Aorta (tissue), 5 donors: Measurements from ENCODE around the gene BIRC5. TPM values are rescaled to one million over a fixed set of nuclear protein-coding genes. Genes with fewer than 3 reads are reported as not detected.
"Not testable (repeated sequence)": the region's sequence is repeated elsewhere in the genome, so short reads cannot be mapped to it uniquely, and the experiment has no call there.

Source experiments
- ATAC-seq: fragments of 200-7000 bp; cut with Tn5 transposase; one replicate; pipeline ENCODE4 v1.9.1; 2022; ENCODE audit warnings: moderate library complexity; ENCODE audit not compliant: low FRiP score
- DNase-seq, 2 donors: peaks; one replicate each; pipeline ENCODE4 v3.0.0-alpha.2; 2020
- H3K27ac ChIP-seq, 2 donors: one replicate each; pipeline ENCODE4 v1.5.1; 2013; ENCODE audit warnings: low read length in 2 of 2, mild to moderate bottlenecking in 2 of 2, moderate library complexity in 2 of 2, control low read depth in 1 of 2, inconsistent platforms in 1 of 2, low read depth in 1 of 2
- H3K27me3 ChIP-seq, 2 donors: one replicate each; pipeline ENCODE4 v1.6.1; 2013; ENCODE audit warnings: control low read depth in 1 of 2, low read length in 1 of 2, mild to moderate bottlenecking in 1 of 2, moderate library complexity in 1 of 2; ENCODE audit not compliant: insufficient read depth in 2 of 2, control insufficient read depth in 1 of 2
- H3K36me3 ChIP-seq, 2 donors: one replicate each; pipeline ENCODE4 v1.6.1; 2013; ENCODE audit warnings: control low read depth in 1 of 2, low read length in 1 of 2, mild to moderate bottlenecking in 1 of 2; ENCODE audit not compliant: insufficient read depth in 2 of 2, control insufficient read depth in 1 of 2
- H3K4me1 ChIP-seq, 2 donors: one replicate each; pipeline ENCODE4 v1.6.1; 2013; ENCODE audit warnings: low read length in 2 of 2, control low read depth in 1 of 2, mild to moderate bottlenecking in 1 of 2, moderate library complexity in 1 of 2; ENCODE audit not compliant: insufficient read depth in 2 of 2, control insufficient read depth in 1 of 2
- H3K4me3 ChIP-seq, 2 donors: one replicate each; pipeline ENCODE4 v1.5.1; 2013; ENCODE audit warnings: low read length in 2 of 2, control low read depth in 1 of 2, mild to moderate bottlenecking in 1 of 2
- H3K9me3 ChIP-seq: one replicate; pipeline ENCODE4 v1.6.1; 2013; ENCODE audit warnings: mild to moderate bottlenecking, low read length; ENCODE audit not compliant: control insufficient read depth
- WGBS, 2 donors: extraction: QIAGEN DNeasy Blood & Tissue Kit; methylation state at CpG; one replicate each; pipeline ENCODE4 v1.1.7; 2013; 5-methylcytosine and 5-hydroxymethylcytosine counted together
- intact Hi-C, 2 donors: fragments of 100-400 bp; cut with DNase I; formaldehyde crosslinking; loops; one replicate each; pipeline versions ENCODE4 v1.14.2 to v1.15.0; 2022
- polyA plus RNA-seq, 2 donors: library from polyadenylated mRNA; stranded (reverse); fragments of 200-250 nt; gene quantifications; one replicate each; pipeline ENCODE4 v1.2.3, GENCODE V29; 2013
- total RNA-seq, 2 donors: library from RNA; stranded (reverse); fragmentation: NEBNext Ultra II Directional; extraction: Animal tissue kit (Norgen Biotek cat#: 25700); gene quantifications; one replicate each; pipeline ENCODE4 v1.2.1, GENCODE V29; 2021
- donor health status: healthy with polysubstance abuse.
- donor health status: Bipolar disorder and iron deficiency.
- donor health status: DM: no; HTN: no; CAD: no.
- donor health status: DM: no; HTN: no; CAD: no.
- donor health status: DM: yes; HTN: yes; CAD: no.

Gene BIRC5
- total and polyA plus RNA-seq, 4 donors = 0.10 to 3.4 (median 1.7) TPM

DNA sequence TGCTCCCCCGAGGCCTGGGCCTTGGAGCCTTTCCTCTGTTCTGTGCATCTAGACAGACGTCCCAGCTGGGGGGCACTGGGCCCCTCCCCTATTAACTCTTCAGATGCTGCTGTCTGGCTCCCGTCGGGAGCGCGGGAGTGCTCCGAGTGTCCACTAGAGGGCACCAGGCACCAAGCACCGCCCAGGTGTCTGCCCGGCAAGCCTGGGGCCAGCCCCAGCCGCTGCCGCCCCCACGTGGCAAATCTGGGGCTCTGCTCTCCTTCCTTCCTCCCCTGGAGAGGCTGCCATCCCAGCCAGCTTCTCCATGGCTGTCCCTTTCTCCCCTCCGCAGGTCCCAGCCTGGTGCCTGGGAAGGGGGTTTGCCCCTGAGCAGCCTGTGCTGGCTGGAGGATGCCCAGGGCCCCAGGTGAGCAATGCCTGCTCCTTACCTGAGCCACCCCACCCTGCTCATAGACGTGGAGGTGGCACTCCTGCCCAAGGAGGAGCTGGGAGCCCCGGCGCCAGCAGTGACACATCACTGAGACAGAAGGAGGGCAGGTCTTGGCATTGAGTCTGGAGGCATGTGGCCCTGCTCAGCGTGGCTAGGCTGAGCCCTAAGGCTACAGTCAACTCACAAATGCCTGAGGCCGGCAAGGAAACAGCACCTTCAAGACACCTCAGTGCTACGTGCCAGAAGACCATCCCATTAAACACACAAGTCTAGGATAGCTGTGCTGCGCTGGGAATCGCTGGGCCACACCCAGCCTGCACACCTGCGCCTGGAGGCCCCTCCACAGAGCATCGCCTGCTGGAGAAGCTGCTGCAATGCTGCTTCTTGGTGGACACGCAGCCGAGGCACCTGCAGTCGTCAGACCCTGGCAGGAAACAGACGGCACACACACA is 37.1 kb downstream of the BIRC5 start:
- Histone ChIP-seq H3K4me1 (no peaks in the 10 kb centered on the region), H3K36me3 (no peaks in the 10 kb centered on the region), H3K27ac (no peak overlapping the region), H3K27me3 (no peaks in the 10 kb centered on the region), H3K4me3 (no peak overlapping the region), H3K9me3 (no peaks in the 10 kb centered on the region)
- intact Hi-C loops = loop anchor here (1.0 to 5.0 kb wide), 4 partner anchors 77 to 171 kb away; no protein-coding TSS in a partner anchor
- 31 to 32% methylated on average over 27 of the region's 27 CpGs for WGBS, 2 donors
- peak; percentile 90 to 95 for DNase-seq
- peak; percentile 90 for ATAC-seq

DNA sequence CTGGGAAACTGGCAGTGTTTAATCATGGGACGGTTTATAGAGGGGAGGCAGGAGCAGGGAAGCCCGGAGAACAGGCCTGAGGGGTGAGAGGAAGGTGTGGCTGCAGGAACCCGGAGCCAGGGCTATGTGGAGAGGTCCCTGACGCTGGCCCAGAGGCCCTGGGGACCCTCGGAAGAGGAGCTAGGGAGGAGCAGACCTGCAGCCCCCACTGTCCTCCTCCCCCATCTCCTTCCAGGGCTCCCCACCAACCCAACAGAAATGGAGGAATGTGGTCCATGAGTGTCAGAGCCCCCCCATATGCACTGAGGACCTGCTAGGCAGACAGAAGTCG is 37.7 kb downstream of the BIRC5 start:
- Histone ChIP-seq H3K27me3 (no peaks in the 10 kb centered on the region), H3K36me3 (no peaks in the 10 kb centered on the region), H3K4me3 (no peak overlapping the region), H3K4me1 (no peaks in the 10 kb centered on the region), H3K9me3 (no peaks in the 10 kb centered on the region), H3K27ac (no peak overlapping the region)
- no peak for DNase-seq
- no peak for ATAC-seq
- WGBS, 2 donors = 66 to 69% methylated on average over 6 of the region's 6 CpGs
- intact Hi-C loops = loop anchor here (1.0 to 5.0 kb wide), 3 partner anchors 77 to 171 kb away; no protein-coding TSS in a partner anchor

DNA sequence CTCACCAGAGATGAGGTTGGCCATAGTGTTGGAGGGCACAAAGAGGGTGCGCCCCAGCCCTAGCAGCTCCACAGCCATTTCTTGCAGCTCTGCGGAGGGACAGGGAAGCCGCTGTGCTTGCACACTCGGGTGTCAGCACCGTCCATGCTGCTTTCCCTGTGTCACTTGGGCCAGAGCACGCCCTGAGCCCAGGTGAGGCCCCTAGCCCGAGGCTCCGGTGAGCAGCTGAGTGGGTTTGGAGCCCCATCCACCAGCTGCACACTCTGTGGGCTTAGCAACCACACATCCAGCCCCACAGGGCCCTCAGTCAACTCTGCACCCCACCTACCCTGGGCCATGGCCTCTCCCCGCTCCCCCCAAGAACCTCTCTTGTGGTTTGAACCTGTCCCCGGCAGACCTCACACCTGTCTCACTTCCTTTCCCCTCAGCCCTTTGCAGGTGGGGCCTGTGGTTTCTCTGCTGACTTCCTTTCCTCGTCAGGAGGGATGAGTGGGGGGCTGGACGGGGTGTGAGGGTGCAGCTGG is 38.1 kb downstream of the BIRC5 start:
- Histone ChIP-seq H3K27ac (no peak overlapping the region), H3K36me3 (no peaks in the 10 kb centered on the region), H3K9me3 (no peaks in the 10 kb centered on the region), H3K4me1 (no peaks in the 10 kb centered on the region), H3K27me3 (no peaks in the 10 kb centered on the region), H3K4me3 (no peak overlapping the region)
- intact Hi-C loops = loop anchor here in 1 of 2 donors (5.0 kb wide), 2 partner anchors 140 to 170 kb away; no protein-coding TSS in a partner anchor
- ATAC-seq = no peak
- DNase-seq = peak in 1 of 2 donors; percentile 71
- WGBS, 2 donors = 79 to 83% methylated on average over 10 to 12 of the region's 12 CpGs

DNA sequence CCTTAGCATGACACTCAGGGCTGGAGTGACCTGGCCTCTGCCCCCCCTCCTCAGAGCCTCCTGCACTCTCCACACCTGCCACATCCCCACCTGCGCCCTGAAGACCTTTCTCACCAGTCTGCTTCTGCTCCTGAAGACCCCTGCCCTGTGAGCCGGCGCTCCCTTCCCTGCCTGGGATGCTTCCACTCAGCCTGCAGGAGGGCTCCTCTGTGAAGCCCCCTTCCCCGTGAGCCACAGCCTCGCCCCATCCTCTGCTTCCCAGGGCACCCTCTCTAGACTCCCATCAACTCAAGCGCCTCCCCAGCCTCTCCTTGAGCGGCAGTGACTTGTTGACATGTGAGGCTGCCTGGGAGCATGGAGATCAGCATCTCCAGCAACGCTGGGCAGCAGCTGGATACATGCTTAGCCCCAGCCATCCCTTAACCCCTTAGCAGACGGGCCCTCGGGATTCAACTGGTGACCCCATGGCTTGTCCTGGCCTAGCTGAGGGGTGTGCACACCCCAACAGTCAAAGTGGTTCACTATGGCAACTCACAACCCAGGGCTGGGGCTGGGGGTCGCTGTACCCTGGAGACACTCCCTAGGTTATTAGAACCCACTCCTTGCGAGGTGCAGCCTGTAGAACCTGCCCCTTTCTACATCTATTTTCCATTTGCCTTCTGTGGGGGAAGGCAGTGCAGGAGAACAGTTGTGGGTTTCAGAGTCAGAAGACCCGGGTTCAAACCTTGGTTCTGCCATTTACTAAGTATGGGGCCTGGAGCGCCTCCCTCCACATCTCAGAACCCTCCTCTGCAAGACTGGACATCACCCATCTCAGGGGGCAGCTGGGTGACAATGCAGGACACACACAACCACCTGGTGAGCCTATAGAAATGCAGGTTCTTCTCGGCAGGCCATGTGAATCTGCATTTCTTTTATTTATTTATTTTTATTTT is 38.9 kb downstream of the BIRC5 start:
- no peak overlapping the region for H3K27ac ChIP-seq
- no peaks in the 10 kb centered on the region for H3K4me1 ChIP-seq
- H3K36me3 ChIP-seq = no peaks in the 10 kb centered on the region
- H3K4me3 ChIP-seq = no peak overlapping the region
- no peaks in the 10 kb centered on the region for H3K27me3 ChIP-seq
- intact Hi-C loops = loop anchor here in 1 of 2 donors (5.0 kb wide), 2 partner anchors 141 to 169 kb away; no protein-coding TSS in a partner anchor
- ATAC-seq = no peak
- DNase-seq = peak in 1 of 2 donors; percentile 62
- H3K9me3 ChIP-seq = no peaks in the 10 kb centered on the region
- WGBS, 2 donors = 82% methylated on average over 14 to 15 of the region's 15 CpGs

DNA sequence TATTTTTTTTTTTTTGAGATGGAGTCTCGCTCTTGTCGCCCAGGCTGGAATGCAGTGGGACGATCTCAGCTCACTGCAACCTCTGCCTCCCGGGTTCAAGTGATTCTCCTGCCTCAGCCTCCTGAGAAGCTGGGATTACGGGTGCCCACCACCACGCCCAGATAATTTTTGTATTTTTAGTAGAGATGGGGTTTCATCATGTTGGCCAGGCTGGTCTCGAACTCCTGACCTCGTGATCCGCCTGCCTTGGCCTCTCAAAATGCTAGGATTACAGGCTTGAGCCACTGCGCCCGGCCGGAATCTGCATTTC is 39.5 kb downstream of the BIRC5 start:
- H3K4me3 ChIP-seq, H3K27me3 ChIP-seq, H3K36me3 ChIP-seq, H3K27ac ChIP-seq, H3K9me3 ChIP-seq, ATAC-seq, H3K4me1 ChIP-seq: not testable (repeated sequence)
- intact Hi-C loops = loop anchor here in 1 of 2 donors (5.0 kb wide), 2 partner anchors 141 to 169 kb away; no protein-coding TSS in a partner anchor
- WGBS, 2 donors = 88 to 93% methylated on average over 12 of the region's 12 CpGs
- peak in 1 of 2 donors; percentile 66 for DNase-seq

DNA sequence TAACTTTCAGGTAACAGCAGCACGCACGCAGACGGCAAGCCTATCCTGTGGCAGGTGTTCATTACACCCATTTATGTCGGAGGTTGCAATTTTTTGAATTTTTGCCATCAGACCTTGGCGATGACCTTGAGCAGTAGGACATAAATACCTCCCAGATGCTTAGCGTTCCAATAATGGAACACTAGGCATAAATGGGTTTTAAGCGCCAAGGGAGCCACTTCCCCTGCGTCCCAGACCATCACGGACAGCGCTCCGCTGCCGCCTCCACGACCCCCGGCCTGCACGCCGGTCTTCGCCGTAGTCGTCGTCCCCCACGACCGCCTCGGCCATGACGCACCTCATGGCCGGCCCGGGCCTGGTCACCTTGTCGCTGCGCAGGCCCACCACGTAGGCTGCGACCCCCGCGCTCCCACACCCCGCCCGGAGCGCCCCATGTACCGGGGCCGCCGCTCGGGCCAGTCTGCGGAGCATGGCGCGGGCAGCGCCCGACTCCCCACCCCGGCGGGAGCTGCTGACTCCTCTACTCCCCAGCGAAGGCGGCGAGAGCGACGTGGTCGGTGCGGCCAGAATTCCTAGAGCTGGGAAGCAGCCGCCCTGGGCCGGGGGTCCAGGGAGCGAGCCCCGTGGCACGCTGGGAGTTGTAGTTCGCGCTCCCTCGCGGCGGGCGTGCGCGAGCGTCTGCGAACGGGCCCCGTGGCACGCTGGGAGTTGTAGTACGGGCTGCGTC is 40.1 kb downstream of the BIRC5 start:
- H3K4me3 ChIP-seq = peak overlapping the region; percentile 73 to 86
- intact Hi-C loops = loop anchor here in 1 of 2 donors (5.0 kb wide), 2 partner anchors 142 to 168 kb away; no protein-coding TSS in a partner anchor
- no peaks in the 10 kb centered on the region for H3K4me1 ChIP-seq
- DNase-seq = peak; percentile 91 to 96
- ATAC-seq = peak; percentile 89
- no peaks in the 10 kb centered on the region for H3K36me3 ChIP-seq
- 2 to 3% methylated on average over 71 to 73 of the region's 73 CpGs for WGBS, 2 donors
- no peaks in the 10 kb centered on the region for H3K9me3 ChIP-seq
- H3K27ac ChIP-seq = peak overlapping the region in 1 of 2 donors; percentile 45
- H3K27me3 ChIP-seq = no peaks in the 10 kb centered on the region

DNA sequence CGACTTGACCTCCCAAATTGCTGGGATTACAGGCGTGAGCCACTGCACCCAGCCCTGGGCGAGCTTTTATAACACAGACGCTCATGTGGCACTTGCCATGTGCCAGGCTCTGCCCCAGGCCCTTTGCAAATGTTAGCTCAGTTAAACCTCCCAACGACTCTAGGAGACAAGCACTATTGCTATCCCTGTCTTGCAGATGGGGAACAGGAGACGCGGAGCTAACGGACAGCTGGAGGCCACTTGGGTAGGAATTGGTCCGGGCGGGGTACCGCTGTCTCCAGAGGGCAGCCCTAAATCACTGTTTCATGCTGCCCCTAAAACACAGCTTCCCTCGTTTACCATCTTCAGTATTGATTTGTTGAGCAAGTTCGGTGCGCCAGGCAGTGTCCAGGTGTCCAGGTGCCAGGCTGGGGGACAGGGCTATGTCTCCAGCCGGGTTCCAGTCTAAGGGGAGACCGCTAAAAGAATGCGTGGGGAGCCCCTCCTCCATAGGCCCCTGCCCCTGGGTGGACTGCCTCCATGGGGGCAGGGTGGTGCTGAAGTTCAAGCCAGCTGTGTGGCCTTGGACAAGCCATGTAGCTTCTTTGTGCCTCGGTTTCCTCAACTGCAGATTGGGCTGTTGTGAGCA is 41.1 kb downstream of the BIRC5 start:
- H3K27me3 ChIP-seq = no peaks in the 10 kb centered on the region
- WGBS, 2 donors = 90 to 91% methylated on average over 18 of the region's 18 CpGs
- H3K36me3 ChIP-seq = no peaks in the 10 kb centered on the region
- ATAC-seq = no peak
- intact Hi-C loops = no loop called here
- no peak overlapping the region for H3K4me3 ChIP-seq
- H3K4me1 ChIP-seq = no peaks in the 10 kb centered on the region
- no peak overlapping the region for H3K27ac ChIP-seq
- no peak for DNase-seq
- no peaks in the 10 kb centered on the region for H3K9me3 ChIP-seq
